ENCODE data around the gene MYH15. TPM values are rescaled to one million over a fixed set of nuclear protein-coding genes. Genes with fewer than 3 reads are reported as not detected.

MYH15 gene
- polyA plus RNA-seq, 3 donors: not detected

GRCh38 chr3:108500728-108501127 lies 9.7 kb downstream of the MYH15 start:
- Histone ChIP-seq H3K4me3 (replicated peaks in 1 of 3; ENCODE audit: low read depth in 2 of 3, low read length in 3 of 3) (no peak overlapping the region), H3K9ac (ENCODE audit: insufficient read depth, low read length, poor library complexity, severe bottlenecking) (no peak overlapping the region), H3K4me1 (ENCODE audit: control insufficient read depth in 1 of 2, insufficient read depth in 2 of 2, low read length in 2 of 2) (no peaks in the 10 kb centered on the region), H3K36me3 (replicated peaks in 1 of 2; ENCODE audit: control insufficient read depth in 1 of 2, insufficient read depth in 2 of 2, low read length in 2 of 2) (no peaks in the 10 kb centered on the region), H2AFZ (ENCODE audit: insufficient read depth, low read depth, low read length, poor library complexity, severe bottlenecking) (no peak overlapping the region), H3K27me3 (ENCODE audit: control insufficient read depth in 2 of 2, insufficient read depth in 2 of 2, low read length in 2 of 2) (no peaks in the 10 kb centered on the region), H3K27ac (ENCODE audit: low read depth in 1 of 2, low read length in 2 of 2) (no peak overlapping the region), H4K20me1 (ENCODE audit: insufficient read depth, low read length) (no peaks in the 10 kb centered on the region), H3K4me2 (replicated peaks; ENCODE audit: extremely low read depth, low read length, poor library complexity, severe bottlenecking) (no peak overlapping the region), H3K9me3 (replicated peaks in 1 of 2; ENCODE audit: control insufficient read depth in 1 of 2, insufficient read depth in 1 of 2, low read length in 2 of 2) (no peaks in the 10 kb centered on the region), H3K79me2 (ENCODE audit: insufficient read depth, low read length) (no peaks in the 10 kb centered on the region)
- Mint-ChIP-seq H3K27me3 (ENCODE audit: low read depth in 3 of 3) (peaks cover 0 to 2% (median 0%) of the 10 kb centered on the region in 3 donors), H3K36me3 (no peaks in the 10 kb centered on the region), H3K4me3 (no peak overlapping the region), H3K9me3 (peaks cover 0 to 3% (median 0%) of the 10 kb centered on the region in 7 donors), H3K4me1 (no peaks in the 10 kb centered on the region), H3K27ac (no peak overlapping the region)
- no peak for TF ChIP-seq CTCF (IDR thresholded peaks at IDR 0.05)
- intact Hi-C loops (cut with micrococcal nuclease): no loop called here
- WGBS (ENCODE audit: insufficient coverage): 86% methylated on average over 1 of the region's 1 CpG
- no peak for DNase-seq

DNA sequence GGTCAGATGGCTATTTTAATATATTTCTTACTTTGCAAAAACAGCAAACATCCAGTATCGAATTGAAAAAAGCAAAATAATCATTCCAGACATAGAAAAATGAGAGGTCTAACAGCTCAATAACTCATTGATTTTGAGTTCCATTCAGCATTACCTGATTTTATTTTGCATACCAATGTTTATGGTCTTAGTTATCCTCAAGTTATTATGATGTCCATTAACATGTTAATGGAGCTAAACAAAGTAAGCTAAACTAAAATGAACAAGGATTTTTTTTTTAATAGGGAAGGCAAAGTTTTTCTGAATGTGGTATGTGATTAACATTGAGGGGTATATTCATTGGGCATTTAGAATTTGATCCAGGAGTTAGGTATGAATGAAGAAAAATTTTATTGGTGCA lies 13.1 kb downstream of the MYH15 start:
- Histone ChIP-seq H3K79me2 (ENCODE audit: insufficient read depth, low read length) (no peaks in the 10 kb centered on the region), H3K36me3 (replicated peaks in 1 of 2; ENCODE audit: control insufficient read depth in 1 of 2, insufficient read depth in 2 of 2, low read length in 2 of 2) (no peaks in the 10 kb centered on the region), H3K9ac (ENCODE audit: insufficient read depth, low read length, poor library complexity, severe bottlenecking) (no peak overlapping the region), H3K4me3 (replicated peaks in 1 of 3; ENCODE audit: low read depth in 2 of 3, low read length in 3 of 3) (no peak overlapping the region), H4K20me1 (ENCODE audit: insufficient read depth, low read length) (no peaks in the 10 kb centered on the region), H3K27ac (ENCODE audit: low read depth in 1 of 2, low read length in 2 of 2) (no peak overlapping the region), H2AFZ (ENCODE audit: insufficient read depth, low read depth, low read length, poor library complexity, severe bottlenecking) (no peak overlapping the region), H3K27me3 (ENCODE audit: control insufficient read depth in 2 of 2, insufficient read depth in 2 of 2, low read length in 2 of 2) (no peaks in the 10 kb centered on the region), H3K4me2 (replicated peaks; ENCODE audit: extremely low read depth, low read length, poor library complexity, severe bottlenecking) (no peak overlapping the region), H3K4me1 (ENCODE audit: control insufficient read depth in 1 of 2, insufficient read depth in 2 of 2, low read length in 2 of 2) (no peaks in the 10 kb centered on the region), H3K9me3 (replicated peaks in 1 of 2; ENCODE audit: control insufficient read depth in 1 of 2, insufficient read depth in 1 of 2, low read length in 2 of 2) (no peaks in the 10 kb centered on the region)
- intact Hi-C loops (cut with micrococcal nuclease): no loop called here
- H3K36me3 Mint-ChIP-seq: no peaks in the 10 kb centered on the region
- no peak for TF ChIP-seq CTCF (IDR thresholded peaks at IDR 0.05)
- no peak overlapping the region for H3K4me3 Mint-ChIP-seq
- no peak overlapping the region for H3K27ac Mint-ChIP-seq
- WGBS (ENCODE audit: insufficient coverage): no CpG with 5 or more reads among the region's 1 CpG
- H3K9me3 Mint-ChIP-seq: peaks cover 0 to 3% (median 0%) of the 10 kb centered on the region in 7 donors
- H3K27me3 Mint-ChIP-seq (ENCODE audit: low read depth in 3 of 3): peaks cover 0 to 2% (median 0%) of the 10 kb centered on the region in 3 donors
- no peak for DNase-seq
- H3K4me1 Mint-ChIP-seq: no peaks in the 10 kb centered on the region

All from CD14-positive monocyte (primary cell).